Embryonic facial prominence (tissue), 1 donor: Measurements from ENCODE around the gene NSMCE3.
"Not testable (repeated sequence)": the region's sequence is repeated elsewhere in the genome, so short reads cannot be mapped to it uniquely, and the experiment has no call there.

Experiments
- DNase-seq: peaks from one replicate; pipeline ENCODE4 v3.0.0-alpha.2; 2016; ENCODE audit errors: extremely low spot score

Gene NSMCE3

GRCh38 chr15:29270169-29270955, 740 bp upstream of the NSMCE3 start:
- DNase-seq = no peak

- no peak for DNase-seq
Measured at GRCh38 chr15:29268706-29269484, 727 bp downstream of the NSMCE3 start.

- DNase-seq = no peak
Measured at GRCh38 chr15:29266052-29266582, 3.5 kb downstream of the NSMCE3 start.

GRCh38 chr15:29263289-29263688, 6.3 kb downstream of the NSMCE3 start:
- no peak for DNase-seq

- DNase-seq = no peak
Measured at GRCh38 chr15:29262738-29263137, 6.9 kb downstream of the NSMCE3 start.

DNA sequence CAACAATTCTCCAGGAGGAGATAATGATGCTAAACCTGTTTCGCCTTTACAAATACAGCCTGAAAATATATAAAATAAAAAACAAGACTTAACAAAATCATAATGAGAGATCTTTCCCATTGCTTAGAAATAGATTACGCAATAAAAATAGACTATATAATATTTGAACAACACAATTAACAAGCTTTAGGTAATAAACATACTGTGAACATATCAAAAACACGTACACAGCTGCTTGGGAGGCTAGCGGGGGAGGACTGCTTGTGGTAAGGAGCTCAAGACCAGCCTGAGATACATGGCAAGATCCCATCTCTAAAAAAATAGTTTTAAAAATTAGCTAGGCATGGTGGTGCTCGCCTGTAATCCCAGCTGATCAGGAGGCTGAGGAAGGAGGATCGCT, 8.7 kb downstream of the NSMCE3 start:
- no peak for DNase-seq

- DNase-seq = no peak
Measured at GRCh38 chr15:29259233-29259632, 10.4 kb downstream of the NSMCE3 start.

DNA sequence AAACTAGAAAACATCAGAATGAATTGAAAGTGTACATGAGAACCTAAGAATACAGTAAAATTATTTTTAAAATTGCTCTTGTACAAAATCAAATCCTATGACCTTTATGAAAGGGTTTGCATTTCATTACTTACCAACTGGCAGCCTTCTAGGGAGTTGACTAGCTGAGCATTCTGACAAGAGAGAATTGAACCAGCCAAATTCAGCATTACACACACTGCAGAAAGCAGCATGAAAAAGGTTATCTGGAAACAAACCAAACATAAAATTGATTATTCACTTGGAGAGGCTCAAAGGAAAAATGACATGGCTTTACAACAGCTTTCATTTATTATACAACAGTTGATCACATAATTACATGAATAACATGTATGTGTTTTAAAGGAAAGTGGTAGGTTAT, 17.4 kb downstream of the NSMCE3 start:
- no peak for DNase-seq

GRCh38 chr15:29244544-29244943, 25.1 kb downstream of the NSMCE3 start:
- DNase-seq = no peak

DNA sequence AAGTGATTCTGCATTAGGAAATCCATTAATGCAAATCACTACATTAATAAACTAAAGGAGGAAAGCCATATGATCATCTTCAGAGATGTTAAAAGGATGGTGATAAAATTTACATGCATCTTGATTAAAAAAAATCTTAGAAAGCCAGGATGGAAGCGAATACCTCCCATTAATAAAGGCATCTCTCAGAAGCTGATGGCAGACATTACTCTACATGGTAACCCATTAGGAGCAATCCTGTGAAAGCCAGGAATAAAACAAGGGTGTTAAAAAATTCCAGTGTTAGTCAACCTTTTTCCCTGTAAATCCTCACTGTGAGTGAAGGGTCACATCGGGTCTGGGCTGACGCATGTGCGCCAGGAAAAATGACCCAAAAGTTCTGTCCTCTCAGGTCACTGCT, 25.5 kb downstream of the NSMCE3 start:
- no peak for DNase-seq

DNA sequence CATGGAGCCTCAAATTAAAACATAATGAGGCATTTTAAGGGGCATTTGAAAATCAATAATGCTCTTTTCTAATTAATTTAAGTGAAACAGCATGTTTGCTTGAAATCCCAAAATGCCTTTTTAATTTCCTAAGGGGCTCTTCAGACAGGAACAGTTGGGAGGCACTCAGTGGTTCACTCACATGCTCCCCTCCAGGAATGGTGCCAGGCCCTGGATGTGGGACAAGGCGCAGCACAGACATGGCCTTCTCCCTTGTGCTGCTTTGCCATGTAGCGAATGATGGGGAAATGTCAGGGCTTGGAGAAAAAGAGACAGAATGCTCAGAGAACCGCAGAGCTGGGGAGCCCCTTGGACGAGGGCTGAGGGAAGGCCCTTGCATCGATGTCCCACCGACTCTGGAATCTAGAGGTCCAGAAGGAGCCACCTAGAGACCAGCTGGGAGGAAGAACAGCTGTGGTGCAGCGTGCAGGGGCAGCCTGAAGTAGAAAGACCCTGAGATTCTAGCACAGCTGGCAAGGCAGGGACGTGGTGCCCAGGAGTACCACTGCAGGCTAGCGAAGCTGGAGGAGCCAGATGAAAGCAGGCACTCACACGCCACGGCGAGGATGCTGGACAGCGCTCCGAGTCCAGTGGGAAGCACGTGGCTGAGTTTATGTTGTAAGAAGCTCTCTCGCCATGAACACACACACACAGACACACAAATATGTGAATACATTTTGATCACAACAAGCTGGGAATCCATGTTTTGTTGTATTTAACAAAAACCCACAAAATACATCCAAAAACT, 27.0 kb downstream of the NSMCE3 start:
- no peak for DNase-seq

DNA sequence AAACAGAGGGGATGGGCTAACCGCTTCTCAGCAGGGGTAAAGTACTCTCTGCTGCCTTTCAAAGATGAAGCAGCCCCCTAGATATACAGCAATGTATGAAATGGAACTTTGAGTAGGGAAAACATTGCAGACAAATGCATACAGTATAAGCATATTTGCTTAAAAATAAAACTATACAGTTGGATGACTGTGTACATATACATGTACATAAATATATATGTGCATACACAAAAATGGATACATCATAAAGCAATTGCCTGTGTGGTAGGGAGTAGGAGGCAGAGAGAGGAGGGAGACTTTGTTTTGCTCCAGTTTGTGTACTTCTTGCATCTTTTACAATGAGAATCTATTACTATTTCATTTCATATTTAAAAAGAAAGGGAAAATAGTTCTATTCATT, 28.4 kb downstream of the NSMCE3 start:
- DNase-seq = no peak

- DNase-seq = no peak
Measured at GRCh38 chr15:29239395-29239794, 30.2 kb downstream of the NSMCE3 start.

- no peak for DNase-seq
Measured at GRCh38 chr15:29233566-29233965, 36.1 kb downstream of the NSMCE3 start.

DNA sequence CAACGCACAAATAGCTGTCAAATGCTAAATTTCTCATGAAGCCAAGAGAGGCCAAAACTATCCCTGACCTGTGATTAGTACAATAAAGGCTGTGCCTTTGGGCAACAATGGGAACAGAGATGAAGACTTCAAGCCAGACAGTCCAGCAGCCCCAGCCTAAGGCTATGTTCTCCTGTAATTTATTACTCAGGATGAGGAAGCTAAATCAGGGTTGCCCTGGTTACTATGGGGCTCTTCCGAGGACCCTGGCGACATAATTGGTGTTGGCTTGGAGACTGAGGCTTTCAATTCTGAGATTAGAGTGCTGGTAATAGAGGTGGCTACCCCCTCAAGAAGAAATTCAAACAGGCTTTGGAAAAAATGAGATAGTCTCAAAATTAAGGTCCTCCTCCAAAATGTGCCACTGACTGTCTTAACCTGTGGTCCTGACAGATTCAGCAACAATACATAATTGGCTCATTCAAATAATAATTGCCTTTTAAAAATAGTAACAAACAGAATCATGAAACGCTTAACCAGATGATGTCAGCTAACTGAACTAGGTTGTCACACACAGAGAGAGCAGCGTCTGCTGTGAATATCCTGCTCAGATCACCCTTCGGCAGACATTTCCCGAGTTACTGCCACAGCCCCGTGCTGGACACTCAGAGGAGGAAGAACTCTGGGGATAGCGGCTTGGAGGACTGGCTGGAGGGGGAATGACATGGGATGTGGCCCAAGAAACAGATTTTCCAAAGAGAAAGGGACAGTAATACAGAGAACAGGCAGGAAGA, 43.0 kb downstream of the NSMCE3 start:
- no peak for DNase-seq

DNA sequence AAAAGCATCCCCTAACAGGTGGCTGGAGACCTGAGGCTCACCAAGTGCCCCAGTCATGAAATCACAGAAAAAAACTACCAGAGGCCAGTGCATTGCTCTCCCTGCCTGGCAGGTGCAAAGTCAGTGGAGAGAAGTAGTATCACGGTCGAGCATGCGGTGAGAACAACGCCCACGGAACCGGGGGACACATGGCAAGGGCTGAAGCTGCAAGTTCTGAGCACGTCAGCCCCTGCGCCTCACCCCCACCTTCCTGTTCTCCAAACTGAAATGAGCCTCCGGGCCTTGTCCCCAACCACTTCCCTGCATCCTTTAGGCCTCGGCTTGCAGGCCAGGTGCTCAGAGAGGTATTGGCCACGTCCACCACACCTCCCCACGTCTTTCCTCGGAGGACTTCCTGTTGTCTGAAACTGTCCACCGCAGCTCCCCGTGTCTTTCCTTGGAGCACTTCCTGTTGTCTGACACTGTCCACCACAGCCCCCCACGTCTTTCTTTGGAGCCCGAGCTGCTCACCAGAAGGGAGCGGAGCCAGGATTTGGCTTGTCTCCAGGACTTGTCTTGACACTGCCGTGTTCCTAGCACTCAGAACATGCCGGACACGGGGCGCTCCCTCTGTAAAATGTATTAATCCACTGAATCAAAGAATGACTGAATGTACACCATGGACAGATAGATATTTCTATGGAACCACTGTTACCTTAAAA, 43.9 kb downstream of the NSMCE3 start:
- peak; percentile 70 for DNase-seq

- DNase-seq = not testable (repeated sequence)
Measured at GRCh38 chr15:29224987-29225363, 44.6 kb downstream of the NSMCE3 start.

DNA sequence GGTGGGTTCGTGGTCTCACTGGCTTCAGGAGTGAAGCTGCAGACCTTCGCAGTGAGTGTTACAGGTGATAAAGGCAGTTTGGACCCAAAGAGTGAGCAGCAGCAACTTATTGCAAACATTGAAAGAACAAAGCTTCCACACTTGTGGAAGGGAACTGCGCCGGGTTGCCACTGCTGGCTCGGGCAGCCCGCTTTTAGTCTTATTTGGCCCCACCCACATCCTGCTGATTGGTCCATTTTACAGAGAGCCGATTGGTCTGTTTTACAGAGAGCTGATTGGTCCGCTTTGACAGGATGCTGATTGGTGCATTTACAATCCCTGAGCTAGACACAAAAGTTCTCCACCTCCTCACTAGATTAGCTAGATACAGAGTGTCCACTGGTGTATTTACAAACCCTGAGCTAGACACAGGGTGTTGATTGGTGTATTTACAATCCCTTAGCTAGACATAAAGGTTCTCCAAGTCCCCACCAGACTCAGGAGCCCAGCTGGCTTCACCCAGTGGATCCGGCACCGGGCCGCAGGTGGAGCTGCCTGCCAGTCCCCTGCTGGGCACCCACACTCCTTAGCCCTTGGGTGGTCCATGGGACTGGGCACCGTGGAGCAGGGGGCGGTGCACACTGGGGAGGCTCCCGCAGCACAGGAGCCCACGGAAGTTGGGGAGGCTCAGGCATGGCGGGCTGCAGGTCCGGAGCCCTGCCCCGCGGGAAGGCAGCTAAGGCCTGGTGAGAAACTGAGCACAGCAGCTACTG, 45.2 kb downstream of the NSMCE3 start:
- not testable (repeated sequence) for DNase-seq

- DNase-seq = no peak
Measured at GRCh38 chr15:29223640-29224039, 46.0 kb downstream of the NSMCE3 start.
